IMR-90 (cell line): ENCODE results near the gene ODAD2.

ENCODE experiments used
- RFX5 ChIP-seq: IDR thresholded peaks from 2 replicates; pipeline ENCODE4 v1.8.0; 2012; ENCODE audit warnings: low read depth, mild to moderate bottlenecking, low read length, moderate library complexity
- TF ChIP-seq, protein P1 (sequence below): conservative IDR thresholded peaks from 2 replicates; pipeline ENCODE4 v1.5.1; 2012; ENCODE audit warnings: mild to moderate bottlenecking, low read depth, low read length, improper control_type of control experiment

DNA sequence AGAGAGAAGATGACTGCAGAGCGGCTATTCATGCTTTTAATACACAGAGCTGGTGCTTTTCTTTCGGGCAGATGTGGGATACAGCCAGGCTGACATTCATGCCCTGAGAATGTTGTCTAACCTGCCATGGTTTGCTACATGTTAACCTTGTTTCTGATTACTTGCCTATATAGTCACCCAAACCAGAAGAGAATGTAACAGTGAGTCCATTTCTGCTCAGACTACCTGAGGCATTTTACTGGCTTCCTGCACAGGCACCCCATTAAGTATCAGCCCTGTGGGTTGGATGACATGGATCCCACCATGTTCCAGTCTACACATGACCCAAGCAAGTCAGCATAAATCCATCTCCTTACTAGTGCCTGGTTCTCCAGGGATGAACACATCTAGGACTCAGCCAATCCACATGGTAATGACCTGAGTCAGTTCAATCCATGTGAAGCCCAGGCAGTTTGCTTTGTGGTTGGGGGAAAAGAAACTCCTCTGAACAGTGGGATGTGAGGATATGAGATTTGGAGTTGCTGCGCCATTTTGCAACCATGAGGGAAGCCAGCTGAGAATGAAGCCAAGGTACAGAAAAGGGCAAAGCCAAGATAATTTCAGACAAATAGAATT is 197.6 kb downstream of the ODAD2 start:
- TF ChIP-seq, protein P1, sequence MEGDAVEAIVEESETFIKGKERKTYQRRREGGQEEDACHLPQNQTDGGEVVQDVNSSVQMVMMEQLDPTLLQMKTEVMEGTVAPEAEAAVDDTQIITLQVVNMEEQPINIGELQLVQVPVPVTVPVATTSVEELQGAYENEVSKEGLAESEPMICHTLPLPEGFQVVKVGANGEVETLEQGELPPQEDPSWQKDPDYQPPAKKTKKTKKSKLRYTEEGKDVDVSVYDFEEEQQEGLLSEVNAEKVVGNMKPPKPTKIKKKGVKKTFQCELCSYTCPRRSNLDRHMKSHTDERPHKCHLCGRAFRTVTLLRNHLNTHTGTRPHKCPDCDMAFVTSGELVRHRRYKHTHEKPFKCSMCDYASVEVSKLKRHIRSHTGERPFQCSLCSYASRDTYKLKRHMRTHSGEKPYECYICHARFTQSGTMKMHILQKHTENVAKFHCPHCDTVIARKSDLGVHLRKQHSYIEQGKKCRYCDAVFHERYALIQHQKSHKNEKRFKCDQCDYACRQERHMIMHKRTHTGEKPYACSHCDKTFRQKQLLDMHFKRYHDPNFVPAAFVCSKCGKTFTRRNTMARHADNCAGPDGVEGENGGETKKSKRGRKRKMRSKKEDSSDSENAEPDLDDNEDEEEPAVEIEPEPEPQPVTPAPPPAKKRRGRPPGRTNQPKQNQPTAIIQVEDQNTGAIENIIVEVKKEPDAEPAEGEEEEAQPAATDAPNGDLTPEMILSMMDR = no peak
- TF ChIP-seq RFX5 = no peak
